ENCODE data around the gene DUOX2.
"Not testable (repeated sequence)": the region's sequence is repeated elsewhere in the genome, so short reads cannot be mapped to it uniquely, and the experiment has no call there.

DUOX2 gene

GRCh38 chr15:45079628-45080246 is 34.2 kb downstream of the DUOX2 start:
- not testable (repeated sequence) for H3K4me2 ChIP-seq (ENCODE audit: low read depth, low read length, poor library complexity, severe bottlenecking); H2AFZ ChIP-seq (ENCODE audit: low read length)

GRCh38 chr15:45079201-45079600 is 34.8 kb downstream of the DUOX2 start:
- not testable (repeated sequence) for H3K79me2 ChIP-seq (ENCODE audit: insufficient read depth, low read length); H3K4me1 ChIP-seq (ENCODE audit: insufficient read depth, low read length, poor library complexity, severe bottlenecking)

More at GRCh38 chr15:45079628-45080246, 34.2 kb downstream of the DUOX2 start:
- not testable (repeated sequence) for H3K27me3 ChIP-seq (ENCODE audit: insufficient read depth, low read length, poor library complexity, severe bottlenecking); H3K36me3 ChIP-seq (ENCODE audit: insufficient read depth, low read length); H3F3A ChIP-seq (ENCODE audit: low read depth); H4K20me1 ChIP-seq (ENCODE audit: insufficient read depth, low read length, poor library complexity, severe bottlenecking); H3K79me2 ChIP-seq (ENCODE audit: insufficient read depth, low read length); H3K4me1 ChIP-seq (ENCODE audit: insufficient read depth, low read length, poor library complexity, severe bottlenecking); H3K9me2 ChIP-seq (replicated peaks; ENCODE audit: low read depth, low read length); H3K9me3 ChIP-seq (ENCODE audit: insufficient read depth, low read depth, low read length); H3K9ac ChIP-seq (ENCODE audit: low read depth, low read length, poor library complexity, severe bottlenecking); H3K4me3 ChIP-seq (ENCODE audit: low read length, poor library complexity, severe bottlenecking)

GRCh38 chr15:45077391-45077790 is 36.6 kb downstream of the DUOX2 start:
- H3K9me3 ChIP-seq (ENCODE audit: insufficient read depth, low read depth, low read length); H3K27me3 ChIP-seq (ENCODE audit: insufficient read depth, low read length, poor library complexity, severe bottlenecking); H3K79me2 ChIP-seq (ENCODE audit: insufficient read depth, low read length); H3K4me2 ChIP-seq (ENCODE audit: low read depth, low read length, poor library complexity, severe bottlenecking); H3K9me2 ChIP-seq (replicated peaks; ENCODE audit: low read depth, low read length); H3K36me3 ChIP-seq (ENCODE audit: insufficient read depth, low read length); H4K20me1 ChIP-seq (ENCODE audit: insufficient read depth, low read length, poor library complexity, severe bottlenecking); H3K4me3 ChIP-seq (ENCODE audit: low read length, poor library complexity, severe bottlenecking); H2AFZ ChIP-seq (ENCODE audit: low read length); H3K4me1 ChIP-seq (ENCODE audit: insufficient read depth, low read length, poor library complexity, severe bottlenecking); H3K9ac ChIP-seq (ENCODE audit: low read depth, low read length, poor library complexity, severe bottlenecking); H3F3A ChIP-seq (ENCODE audit: low read depth): not testable (repeated sequence)

More at GRCh38 chr15:45079201-45079600, 34.8 kb downstream of the DUOX2 start:
- H3K9ac ChIP-seq (ENCODE audit: low read depth, low read length, poor library complexity, severe bottlenecking); H3K4me3 ChIP-seq (ENCODE audit: low read length, poor library complexity, severe bottlenecking); H2AFZ ChIP-seq (ENCODE audit: low read length); H3K9me2 ChIP-seq (replicated peaks; ENCODE audit: low read depth, low read length); H3K9me3 ChIP-seq (ENCODE audit: insufficient read depth, low read depth, low read length); H4K20me1 ChIP-seq (ENCODE audit: insufficient read depth, low read length, poor library complexity, severe bottlenecking); H3K27me3 ChIP-seq (ENCODE audit: insufficient read depth, low read length, poor library complexity, severe bottlenecking); H3K4me2 ChIP-seq (ENCODE audit: low read depth, low read length, poor library complexity, severe bottlenecking); H3K36me3 ChIP-seq (ENCODE audit: insufficient read depth, low read length); H3F3A ChIP-seq (ENCODE audit: low read depth): not testable (repeated sequence)

- not testable (repeated sequence) for H3K79me2 ChIP-seq (ENCODE audit: insufficient read depth, low read length); H2AFZ ChIP-seq (ENCODE audit: low read length); H3K9me3 ChIP-seq (ENCODE audit: insufficient read depth, low read depth, low read length); H3K27me3 ChIP-seq (ENCODE audit: insufficient read depth, low read length, poor library complexity, severe bottlenecking); H3F3A ChIP-seq (ENCODE audit: low read depth); H3K4me3 ChIP-seq (ENCODE audit: low read length, poor library complexity, severe bottlenecking); H3K4me1 ChIP-seq (ENCODE audit: insufficient read depth, low read length, poor library complexity, severe bottlenecking); H3K36me3 ChIP-seq (ENCODE audit: insufficient read depth, low read length); H3K4me2 ChIP-seq (ENCODE audit: low read depth, low read length, poor library complexity, severe bottlenecking); H4K20me1 ChIP-seq (ENCODE audit: insufficient read depth, low read length, poor library complexity, severe bottlenecking); H3K9me2 ChIP-seq (replicated peaks; ENCODE audit: low read depth, low read length); H3K9ac ChIP-seq (ENCODE audit: low read depth, low read length, poor library complexity, severe bottlenecking)
These were observed 38.3 kb downstream of the DUOX2 start for GRCh38 chr15:45075440-45076320.

GRCh38 chr15:45073602-45074001 is 40.4 kb downstream of the DUOX2 start:
- H3F3A ChIP-seq (ENCODE audit: low read depth), result not testable (repeated sequence)

GRCh38 chr15:45069942-45070360 is 44.0 kb downstream of the DUOX2 start:
- H3K79me2 ChIP-seq (ENCODE audit: insufficient read depth, low read length); H3K9me3 ChIP-seq (ENCODE audit: insufficient read depth, low read depth, low read length); H3K4me1 ChIP-seq (ENCODE audit: insufficient read depth, low read length, poor library complexity, severe bottlenecking); H4K20me1 ChIP-seq (ENCODE audit: insufficient read depth, low read length, poor library complexity, severe bottlenecking); H3K4me3 ChIP-seq (ENCODE audit: low read length, poor library complexity, severe bottlenecking); H3F3A ChIP-seq (ENCODE audit: low read depth); H3K9ac ChIP-seq (ENCODE audit: low read depth, low read length, poor library complexity, severe bottlenecking); H2AFZ ChIP-seq (ENCODE audit: low read length); H3K9me2 ChIP-seq (replicated peaks; ENCODE audit: low read depth, low read length); H3K27me3 ChIP-seq (ENCODE audit: insufficient read depth, low read length, poor library complexity, severe bottlenecking); H3K4me2 ChIP-seq (ENCODE audit: low read depth, low read length, poor library complexity, severe bottlenecking): not testable (repeated sequence)
- peaks cover 13% of the 10 kb centered on the region; the same call in 1 of the 2 replicates for H3K36me3 ChIP-seq (ENCODE audit: insufficient read depth, low read length)

More at GRCh38 chr15:45073602-45074001, 40.4 kb downstream of the DUOX2 start:
- not testable (repeated sequence) for H3K79me2 ChIP-seq (ENCODE audit: insufficient read depth, low read length); H2AFZ ChIP-seq (ENCODE audit: low read length); H3K4me2 ChIP-seq (ENCODE audit: low read depth, low read length, poor library complexity, severe bottlenecking); H3K9me2 ChIP-seq (replicated peaks; ENCODE audit: low read depth, low read length); H3K4me1 ChIP-seq (ENCODE audit: insufficient read depth, low read length, poor library complexity, severe bottlenecking); H3K4me3 ChIP-seq (ENCODE audit: low read length, poor library complexity, severe bottlenecking); H3K27me3 ChIP-seq (ENCODE audit: insufficient read depth, low read length, poor library complexity, severe bottlenecking); H3K9ac ChIP-seq (ENCODE audit: low read depth, low read length, poor library complexity, severe bottlenecking); H3K9me3 ChIP-seq (ENCODE audit: insufficient read depth, low read depth, low read length); H4K20me1 ChIP-seq (ENCODE audit: insufficient read depth, low read length, poor library complexity, severe bottlenecking)
- peaks cover 10% of the 10 kb centered on the region; the same call in 1 of the 2 replicates for H3K36me3 ChIP-seq (ENCODE audit: insufficient read depth, low read length)

Measured in Loucy (cell line).